SK-N-SH treated with all-trans-retinoic acid at 6 μM for 48 hours (cell line): ENCODE results near the gene PRSS22.

Experiments
- ATAC-seq: fragments of 200-7000 bp; cut with Tn5 transposase; 3 replicates; pipeline ENCODE4 v1.9.1; 2020; ENCODE audit warnings: mild to moderate bottlenecking, moderate library complexity
- CREB5 ChIP-seq: fragments of 250-450 bp; sonication (Bioruptor Pico); IDR thresholded peaks from 2 replicates; pipeline ENCODE4 v1.5.1; 2020; ENCODE audit warnings: low read depth, mild to moderate bottlenecking, moderate library complexity
- CSDC2 ChIP-seq: fragments of 250-450 bp; sonication (Bioruptor Pico); IDR thresholded peaks from 2 replicates; pipeline ENCODE4 v1.5.0; 2020; ENCODE audit warnings: mild to moderate bottlenecking, moderate library complexity
- GLIS3 ChIP-seq: fragments of 250-450 bp; sonication (Bioruptor Pico); IDR thresholded peaks from 2 replicates; pipeline ENCODE4 v1.5.0; 2020; ENCODE audit warnings: mild to moderate bottlenecking, moderate library complexity
- ISL1 ChIP-seq: fragments of 250-450 bp; sonication (Bioruptor Pico); IDR thresholded peaks from 2 replicates; pipeline ENCODE4 v2.1.2; 2022; ENCODE audit warnings: mild to moderate bottlenecking, moderate library complexity
- PATZ1 ChIP-seq: fragments of 250-450 bp; sonication (Bioruptor Pico); IDR thresholded peaks from 2 replicates; pipeline ENCODE4 v1.8.0; 2020; ENCODE audit warnings: mild to moderate bottlenecking, moderate library complexity, borderline replicate concordance
- POU6F1 ChIP-seq: fragments of 250-450 bp; sonication (Bioruptor Pico); IDR thresholded peaks from 2 replicates; pipeline ENCODE4 v1.8.0; 2021; ENCODE audit warnings: low read depth, mild to moderate bottlenecking, moderate library complexity, borderline replicate concordance
- RARB ChIP-seq: fragments of 250-450 bp; sonication (Bioruptor Pico); IDR thresholded peaks from 2 replicates; pipeline ENCODE4 v1.8.0; 2021; ENCODE audit warnings: mild to moderate bottlenecking, moderate library complexity
- SNAI2 ChIP-seq: fragments of 250-450 bp; sonication (Bioruptor Pico); IDR thresholded peaks from 2 replicates; pipeline ENCODE4 v1.5.0; 2020; ENCODE audit warnings: mild to moderate bottlenecking, moderate library complexity
- TSHZ2 ChIP-seq: fragments of 250-450 bp; sonication (Bioruptor Pico); IDR thresholded peaks from 2 replicates; pipeline ENCODE4 v1.5.0; 2020; ENCODE audit warnings: mild to moderate bottlenecking, moderate library complexity
- ZC3H10 ChIP-seq: fragments of 250-450 bp; sonication (Bioruptor Pico); IDR thresholded peaks from 2 replicates; pipeline ENCODE4 v1.5.1; 2021; ENCODE audit warnings: mild to moderate bottlenecking, moderate library complexity
- ZFP3 ChIP-seq: fragments of 250-450 bp; sonication (Bioruptor Pico); IDR thresholded peaks from 2 replicates; pipeline ENCODE4 v1.5.0; 2020; ENCODE audit warnings: mild to moderate bottlenecking, moderate library complexity
- ZNF8 ChIP-seq: fragments of 450-650 bp; formaldehyde crosslinking; IDR thresholded peaks from 2 replicates; pipeline ENCODE4 v1.5.0; 2020; ENCODE audit warnings: mild to moderate bottlenecking, moderate library complexity

The PRSS22 gene

GRCh38 chr16:2827374-2827791 is 30.6 kb downstream of the PRSS22 start (continued):
- no peak for TF ChIP-seq PATZ1 (CRISPR knock-in tag)
- TF ChIP-seq SNAI2, result no peak
- TF ChIP-seq TSHZ2 (CRISPR knock-in tag), result no peak
- TF ChIP-seq, all 23 proteins: peak for 0

- TF ChIP-seq ISL1 (CRISPR knock-in tag), result no peak
- TF ChIP-seq, all 23 proteins: peak for 0
- no peak for ATAC-seq
Measured at GRCh38 chr16:2826591-2827373, 31.2 kb downstream of the PRSS22 start.

GRCh38 chr16:2825906-2826305 is 32.1 kb downstream of the PRSS22 start:
- no peak for TF ChIP-seq RARB (CRISPR knock-in tag)
- no peak for TF ChIP-seq ZC3H10 (CRISPR knock-in tag)
- no peak for TF ChIP-seq PATZ1 (CRISPR knock-in tag)
- no peak for TF ChIP-seq CREB5 (CRISPR knock-in tag)
- no peak for TF ChIP-seq ZFP3 (CRISPR knock-in tag)
- no peak for TF ChIP-seq ISL1 (CRISPR knock-in tag)
- no peak for ATAC-seq

- ATAC-seq, result no peak
- TF ChIP-seq GLIS3 (CRISPR knock-in tag) (no peak), TSHZ2 (CRISPR knock-in tag) (no peak), POU6F1 (CRISPR knock-in tag) (no peak), CSDC2 (CRISPR knock-in tag) (no peak), ZNF8 (CRISPR knock-in tag) (no peak), ISL1 (CRISPR knock-in tag) (no peak)
Measured at GRCh38 chr16:2825049-2825742, 32.8 kb downstream of the PRSS22 start.
